ENCODE data around the gene BCL2L2. TPM values are rescaled to one million over a fixed set of nuclear protein-coding genes. Genes with fewer than 3 reads are reported as not detected.

BCL2L2 gene
- total and polyA plus RNA-seq, 12 donors = 16.8 to 54.6 (median 40.4) TPM

GRCh38 chr14:23351681-23352505 is 45.3 kb downstream of the BCL2L2 start:
- peak in 1 of 7 donors; percentile 50 for DNase-seq
- Histone ChIP-seq H3K4me3 (peak overlapping the region in 2 of 4 donors; percentile 1 to 73), H3K4me1 (replicated peaks in 1 of 2) (peaks cover 5 to 14% of the 10 kb centered on the region in 2 donors), H3K27ac (peak overlapping the region in 2 of 5 donors; percentile 70 to 80), H3K9me3 (replicated peaks in 1 of 3) (no peaks in the 10 kb centered on the region), H3K27me3 (peaks cover 11% of the 10 kb centered on the region), H3K36me3 (replicated peaks in 1 of 2) (no peaks in the 10 kb centered on the region)
- intact Hi-C loops (cut with DNase I) = no loop called here
- WGBS, 4 donors = 9 to 30% (median 16%) methylated on average over 13 to 61 of the region's 61 CpGs
- TF ChIP-seq POLR2A (IDR thresholded peaks at IDR 0.05) = no peak
- TF ChIP-seq CTCF (IDR thresholded peaks at IDR 0.05) = no peak

- peak; percentile 77 to 94 (median 81) for DNase-seq
- Histone ChIP-seq H3K27me3 (peaks cover 11% of the 10 kb centered on the region), H3K27ac (peak within 1 kb of the TSS in 2 of 5 donors; percentile 70 to 80), H3K4me3 (peak within 1 kb of the TSS in 2 of 4 donors; percentile 1 to 73), H3K36me3 (replicated peaks in 1 of 2) (no peaks in the 10 kb centered on the region), H3K4me1 (replicated peaks in 1 of 2) (peaks cover 5 to 14% of the 10 kb centered on the region in 2 donors), H3K9me3 (replicated peaks in 1 of 3) (no peaks in the 10 kb centered on the region)
- TF ChIP-seq POLR2A (IDR thresholded peaks at IDR 0.05) = peak; percentile 77 to 84
- peak in 1 of 6 experiments; percentile 11 for TF ChIP-seq CTCF (IDR thresholded peaks at IDR 0.05)
- WGBS, 4 donors = 1% methylated on average over 20 to 42 of the region's 42 CpGs
- intact Hi-C loops (cut with DNase I) = no loop called here
These were observed 46.1 kb downstream of the BCL2L2 start, which contains the start of gene SLC22A17 for GRCh38 chr14:23352506-23353432. SLC22A17 (minus strand) TSS chr14:23352887.

DNA sequence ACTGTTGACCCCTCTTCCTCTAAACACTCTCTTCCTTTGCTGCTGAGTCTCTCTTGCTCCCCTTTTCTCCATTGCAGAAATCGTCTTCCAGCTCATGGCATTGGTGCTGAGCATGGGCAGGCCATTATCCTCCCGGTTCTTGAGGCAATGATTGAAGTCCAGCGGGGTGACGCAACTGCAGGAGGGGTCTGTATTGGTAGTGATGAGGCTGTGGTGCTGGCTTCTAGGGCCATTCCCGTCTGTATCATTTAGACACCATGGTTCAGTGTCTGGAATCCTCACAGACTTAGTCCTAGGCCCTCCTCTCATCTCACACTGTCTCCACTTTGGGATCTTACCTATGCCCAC is 46.8 kb downstream of the BCL2L2 start:
- Histone ChIP-seq H3K27ac (peak overlapping the region in 1 of 5 donors; percentile 80), H3K9me3 (replicated peaks in 1 of 3) (no peaks in the 10 kb centered on the region), H3K27me3 (peaks cover 11% of the 10 kb centered on the region), H3K4me3 (no peak overlapping the region), H3K36me3 (replicated peaks in 1 of 2) (no peaks in the 10 kb centered on the region), H3K4me1 (replicated peaks in 1 of 2) (peaks cover 5 to 14% of the 10 kb centered on the region in 2 donors)
- intact Hi-C loops (cut with DNase I) = no loop called here
- TF ChIP-seq POLR2A (IDR thresholded peaks at IDR 0.05) = no peak
- TF ChIP-seq CTCF (IDR thresholded peaks at IDR 0.05) = no peak
- WGBS, 4 donors = 81 to 88% (median 84%) methylated on average over 5 of the region's 5 CpGs
- peak in 1 of 7 donors; percentile 52 for DNase-seq

DNA sequence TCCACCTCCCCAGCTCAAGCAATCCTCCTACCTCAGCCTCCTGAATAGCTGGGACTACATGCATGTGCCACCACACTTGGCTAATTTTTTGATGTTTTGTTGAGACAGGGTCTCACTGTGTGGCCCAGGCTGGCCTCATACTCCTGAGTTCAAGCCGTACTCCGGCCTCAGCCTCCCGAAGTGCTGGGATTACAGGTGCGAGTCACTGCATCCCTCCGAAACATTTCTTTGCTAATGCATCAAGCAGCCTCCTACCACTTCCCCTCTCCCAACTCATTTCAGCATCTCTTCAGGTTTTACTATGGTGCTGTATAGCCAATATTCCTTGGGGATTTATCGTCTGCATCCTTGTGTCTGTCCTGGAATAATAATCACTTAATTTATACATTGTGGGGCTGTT is 48.4 kb downstream of the BCL2L2 start:
- DNase-seq = peak in 1 of 7 donors; percentile 48
- intact Hi-C loops (cut with DNase I) = no loop called here

More for the DNA sequence above, 48.4 kb downstream of the BCL2L2 start:
- Histone ChIP-seq H3K36me3 (replicated peaks in 1 of 2) (no peaks in the 10 kb centered on the region), H3K27ac (no peak overlapping the region), H3K4me1 (replicated peaks in 1 of 2) (peaks cover 5 to 14% of the 10 kb centered on the region in 2 donors), H3K27me3 (peaks cover 11% of the 10 kb centered on the region), H3K4me3 (no peak overlapping the region), H3K9me3 (replicated peaks in 1 of 3) (no peaks in the 10 kb centered on the region)
- TF ChIP-seq POLR2A (IDR thresholded peaks at IDR 0.05) = no peak
- no peak for TF ChIP-seq CTCF (IDR thresholded peaks at IDR 0.05)
- whole genome bisulfite sequencing, 4 donors = 70 to 85% (median 80%) methylated on average over 6 of the region's 6 CpGs
